Activated CD4-positive, alpha-beta T cell treated with anti-CD3 and anti-CD28 coated beads for 36 hours (primary cell): ENCODE data around the gene TRPM5. TPM values are rescaled to one million over a fixed set of nuclear protein-coding genes. Genes with fewer than 3 reads are reported as not detected.

Source experiments
- ATAC-seq: fragments of 200-7000 bp; cut with Tn5 transposase; one replicate; pipeline ENCODE4 v1.10.0; 2021; ENCODE audit warnings: mild to moderate bottlenecking, moderate library complexity
- CTCF ChIA-PET: fragments of 350-600 bp; sonication (Branson Sonifier 250); formaldehyde crosslinking; loops from one replicate; lab custom pipeline; 2021; ENCODE audit warnings: antibody characterized with exemption; lab: Charles Lee
- POLR2A ChIA-PET: fragments of 350-600 bp; sonication (Branson Sonifier 250); formaldehyde crosslinking; loops from one replicate; lab custom pipeline; 2021; ENCODE audit warnings: antibody characterized with exemption, inconsistent platforms; lab: Charles Lee
- DNase-seq: peaks from one replicate; pipeline ENCODE4 v3.0.0-alpha.2; 2020
- H3K27ac Mint-ChIP-seq: one replicate; pipeline ENCODE4 v1.8.0; 2021; ENCODE audit warnings: mixed read lengths
- H3K27me3 Mint-ChIP-seq: one replicate; pipeline ENCODE4 v1.8.0; 2021; ENCODE audit warnings: mixed read lengths
- H3K36me3 Mint-ChIP-seq: one replicate; pipeline ENCODE4 v1.8.0; 2021; ENCODE audit warnings: low read depth, mixed read lengths
- H3K4me1 Mint-ChIP-seq: one replicate; pipeline ENCODE4 v1.8.0; 2021; ENCODE audit warnings: mixed read lengths
- H3K4me3 Mint-ChIP-seq: one replicate; pipeline ENCODE4 v1.8.0; 2021; ENCODE audit warnings: mild to moderate bottlenecking, moderate library complexity, mixed read lengths
- H3K9me3 Mint-ChIP-seq: one replicate; pipeline ENCODE4 v1.8.0; 2021; ENCODE audit warnings: low read depth, mixed read lengths
- intact Hi-C, 2 experiments: fragments of 100-400 bp; cut with DNase I in 1 of 2; cut with micrococcal nuclease in 1 of 2; formaldehyde crosslinking; loops; one replicate each; pipeline versions ENCODE4 v1.14.2 to v1.15.1; 2022 to 2024; cut with DNase I, micrococcal nuclease
- total RNA-seq, 2 experiments: library from RNA; stranded (reverse); gene quantifications; one replicate each; pipeline ENCODE4 v1.2.3, GENCODE V29; 2021

The TRPM5 gene
- total RNA-seq, 2 experiments from 2014 or later: 0.05 TPM; not detected in 1

DNA sequence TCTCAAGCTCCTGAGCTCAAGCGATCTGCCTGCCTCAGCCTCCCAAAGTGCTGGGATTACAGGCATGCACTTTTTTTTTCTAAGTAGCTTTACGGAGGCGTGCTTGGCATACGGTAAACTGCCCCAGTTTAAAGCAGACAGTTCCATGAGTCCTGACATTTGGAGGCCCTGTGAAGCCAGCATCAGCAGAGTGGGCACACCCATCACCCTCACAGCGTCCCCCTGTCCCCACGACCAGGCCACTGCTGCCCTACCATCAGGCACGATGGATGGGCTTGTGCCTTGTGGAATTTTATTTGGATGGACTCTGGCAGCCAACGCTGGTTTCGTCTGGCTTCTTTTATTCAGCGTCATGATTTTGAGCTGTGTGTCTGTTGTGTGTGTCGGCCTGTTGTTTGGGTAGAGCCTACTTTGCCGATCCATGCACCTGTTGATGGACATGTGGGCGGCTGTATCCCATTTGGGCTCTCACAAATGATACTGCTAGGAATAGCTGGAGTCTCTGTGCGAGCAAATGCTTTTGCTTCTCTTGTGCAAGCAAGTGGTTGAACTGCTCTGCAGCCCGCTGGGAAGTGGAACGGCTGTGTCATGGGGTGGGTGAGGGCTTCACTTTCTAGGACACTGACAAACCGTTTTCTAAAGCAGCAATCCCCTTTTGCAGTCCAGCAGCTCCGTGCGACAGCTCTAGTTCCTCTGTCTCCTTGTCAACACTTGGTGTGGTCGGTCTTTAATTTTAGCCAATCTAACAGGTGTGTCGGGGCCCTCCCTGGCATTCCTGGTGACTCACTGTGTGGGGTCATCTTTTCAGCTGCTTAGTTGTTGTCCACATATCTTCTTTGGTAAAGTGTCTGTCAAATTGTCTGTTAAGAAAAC is 24.3 kb upstream of the TRPM5 start:
- H3K4me3 Mint-ChIP-seq: no peak overlapping the region
- H3K27me3 Mint-ChIP-seq: no peaks in the 10 kb centered on the region
- ATAC-seq: no peak
- intact Hi-C loops: no loop called here
- H3K9me3 Mint-ChIP-seq: no peaks in the 10 kb centered on the region
- no peaks in the 10 kb centered on the region for H3K36me3 Mint-ChIP-seq
- H3K4me1 Mint-ChIP-seq: peaks cover 46% of the 10 kb centered on the region
- peak overlapping the region; percentile 19 for H3K27ac Mint-ChIP-seq
- CTCF ChIA-PET: interaction anchor here (1.2 kb wide), 1 partner anchor 48 kb away, joined by 3 read pairs; no protein-coding TSS in a partner anchor
- POLR2A ChIA-PET: interaction anchor here (0.7 kb wide), 2 partner anchors 90 to 305 kb away, joined by 3 to 6 read pairs; no protein-coding TSS in a partner anchor
- DNase-seq: no peak

- POLR2A ChIA-PET: no interaction called here
- CTCF ChIA-PET: no interaction called here
- no peaks in the 10 kb centered on the region for H3K36me3 Mint-ChIP-seq
- peaks cover 49% of the 10 kb centered on the region for H3K4me1 Mint-ChIP-seq
- ATAC-seq (no peak), DNase-seq (no peak)
- no peaks in the 10 kb centered on the region for H3K9me3 Mint-ChIP-seq
- H3K27me3 Mint-ChIP-seq: no peaks in the 10 kb centered on the region
- intact Hi-C loops: loop anchor here in 1 of 2 experiments (1.0 kb wide), 1 partner anchor 14 kb away; no protein-coding TSS in a partner anchor
- no peak overlapping the region for H3K4me3 Mint-ChIP-seq
- peak overlapping the region; percentile 47 for H3K27ac Mint-ChIP-seq
Measured at GRCh38 chr11:2467695-2468055, 23.4 kb upstream of the TRPM5 start.

GRCh38 chr11:2466869-2467694 is 22.8 kb upstream of the TRPM5 start:
- Mint-ChIP-seq H3K36me3 (no peaks in the 10 kb centered on the region), H3K9me3 (no peaks in the 10 kb centered on the region), H3K4me1 (peaks cover 48% of the 10 kb centered on the region), H3K27ac (peak overlapping the region; percentile 47), H3K27me3 (no peaks in the 10 kb centered on the region), H3K4me3 (no peak overlapping the region)
- ChIA-PET CTCF (interaction anchor here (0.8 kb wide), 1 partner anchor 66 kb away, joined by 3 read pairs; no protein-coding TSS in a partner anchor), POLR2A (no interaction called here)
- DNase-seq (peak; percentile 75), ATAC-seq (peak; percentile 99)
- intact Hi-C loops: loop anchor here in 1 of 2 experiments (1.0 kb wide), 1 partner anchor 14 kb away; no protein-coding TSS in a partner anchor

DNA sequence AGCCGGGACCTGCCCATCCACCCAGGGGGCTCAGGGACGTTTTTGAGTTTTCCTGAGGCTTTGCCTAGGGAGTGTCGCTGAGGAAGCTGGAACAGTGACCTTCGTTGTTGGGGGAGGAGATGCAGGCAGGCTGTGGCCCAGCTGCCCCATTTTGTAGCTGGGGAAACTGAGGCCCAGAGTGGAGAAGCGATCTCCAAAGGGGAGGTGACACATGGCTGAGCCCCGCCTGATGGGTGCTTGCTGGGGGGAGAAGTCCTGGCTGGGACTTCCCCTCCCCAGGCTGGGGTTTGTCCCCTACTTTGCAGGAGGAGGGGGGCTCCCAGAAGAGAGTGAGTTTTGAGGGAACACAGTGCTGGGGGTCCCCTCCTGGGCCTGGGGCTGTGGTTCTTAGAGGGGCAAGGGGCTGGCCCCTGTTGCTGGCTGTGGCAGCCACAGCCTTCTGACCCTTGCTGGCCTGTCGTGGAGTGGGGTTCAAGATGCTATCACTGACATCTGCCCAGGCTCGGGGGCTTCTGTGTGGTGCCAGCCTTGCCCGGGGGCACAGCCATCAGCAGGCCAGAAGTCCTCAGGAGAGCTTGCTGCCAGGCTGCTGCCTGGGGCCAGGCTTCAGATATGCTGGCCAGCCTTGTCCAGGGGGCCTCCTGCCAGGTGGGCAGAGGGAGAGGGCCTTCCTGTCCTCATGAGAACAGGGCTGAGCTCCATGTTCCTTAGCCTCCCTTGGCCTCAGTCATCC is 21.9 kb upstream of the TRPM5 start:
- intact Hi-C loops: no loop called here
- Mint-ChIP-seq H3K27ac (no peak overlapping the region), H3K27me3 (no peaks in the 10 kb centered on the region), H3K36me3 (no peaks in the 10 kb centered on the region), H3K9me3 (no peaks in the 10 kb centered on the region), H3K4me3 (no peak overlapping the region), H3K4me1 (peaks cover 46% of the 10 kb centered on the region)
- CTCF ChIA-PET: interaction anchor here (0.7 to 0.8 kb wide), 2 partner anchors 67 to 362 kb away, joined by 3 read pairs; no protein-coding TSS in a partner anchor
- DNase-seq (no peak), ATAC-seq (no peak)
- POLR2A ChIA-PET: no interaction called here

- peaks cover 46% of the 10 kb centered on the region for H3K4me1 Mint-ChIP-seq
- DNase-seq (no peak), ATAC-seq (no peak)
- H3K36me3 Mint-ChIP-seq: no peaks in the 10 kb centered on the region
- ChIA-PET CTCF (interaction anchor here (0.6 to 0.7 kb wide), 2 partner anchors 66 to 363 kb away, joined by 3 read pairs; no protein-coding TSS in a partner anchor), POLR2A (no interaction called here)
- H3K27ac Mint-ChIP-seq: no peak overlapping the region
- intact Hi-C loops: no loop called here
- H3K27me3 Mint-ChIP-seq: no peaks in the 10 kb centered on the region
- no peaks in the 10 kb centered on the region for H3K9me3 Mint-ChIP-seq
- H3K4me3 Mint-ChIP-seq: no peak overlapping the region
Measured at GRCh38 chr11:2465202-2466068, 21.1 kb upstream of the TRPM5 start.

- POLR2A ChIA-PET: no interaction called here
- Mint-ChIP-seq H3K9me3 (no peaks in the 10 kb centered on the region), H3K4me1 (peaks cover 41% of the 10 kb centered on the region), H3K4me3 (no peak overlapping the region), H3K27me3 (no peaks in the 10 kb centered on the region), H3K27ac (no peak overlapping the region), H3K36me3 (no peaks in the 10 kb centered on the region)
- intact Hi-C loops: no loop called here
- no peak for DNase-seq
- CTCF ChIA-PET: interaction anchor here (0.6 kb wide), 1 partner anchor 67 kb away, joined by 3 read pairs; no protein-coding TSS in a partner anchor
- no peak for ATAC-seq
Measured at GRCh38 chr11:2464451-2465165, 20.3 kb upstream of the TRPM5 start.

DNA sequence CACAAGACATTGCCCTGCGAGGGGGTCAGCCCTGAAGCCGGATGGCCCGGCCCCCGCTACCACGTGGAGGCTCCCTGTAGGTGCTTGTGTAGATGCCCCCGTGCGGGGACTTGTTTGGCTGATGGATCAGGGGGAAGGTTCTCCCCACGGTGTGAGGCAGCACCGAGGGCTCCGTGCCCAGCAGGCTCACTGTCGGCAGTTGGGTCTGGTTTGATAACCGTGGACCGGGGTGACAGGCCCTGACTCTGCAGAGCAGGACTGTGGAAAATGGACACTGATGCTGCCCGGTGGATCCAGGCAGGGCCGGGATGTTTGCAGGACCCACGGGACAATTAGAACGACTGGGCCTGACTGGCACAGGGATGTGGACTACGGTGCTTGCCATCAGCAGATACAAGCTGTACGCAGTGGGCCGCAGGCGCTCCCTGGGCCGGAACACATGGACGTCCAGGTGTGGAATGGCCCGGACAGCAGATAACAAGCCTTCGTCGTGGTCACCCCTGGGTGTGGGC is 19.5 kb upstream of the TRPM5 start:
- Mint-ChIP-seq H3K9me3 (no peaks in the 10 kb centered on the region), H3K36me3 (no peaks in the 10 kb centered on the region), H3K27ac (no peak overlapping the region), H3K4me3 (no peak overlapping the region), H3K27me3 (no peaks in the 10 kb centered on the region), H3K4me1 (peaks cover 43% of the 10 kb centered on the region)
- ChIA-PET POLR2A (no interaction called here), CTCF (no interaction called here)
- intact Hi-C loops: loop anchor here in 1 of 2 experiments (2.0 kb wide), 1 partner anchor 15 kb away; no protein-coding TSS in a partner anchor
- ATAC-seq: no peak
- no peak for DNase-seq

- intact Hi-C loops: loop anchor here in 1 of 2 experiments (2.0 kb wide), 1 partner anchor 14 kb away; no protein-coding TSS in a partner anchor
- Mint-ChIP-seq H3K36me3 (no peaks in the 10 kb centered on the region), H3K27ac (no peak overlapping the region), H3K9me3 (no peaks in the 10 kb centered on the region), H3K27me3 (no peaks in the 10 kb centered on the region), H3K4me1 (peaks cover 40% of the 10 kb centered on the region), H3K4me3 (no peak overlapping the region)
- ATAC-seq (no peak), DNase-seq (peak; percentile 6)
- ChIA-PET POLR2A (no interaction called here), CTCF (no interaction called here)
Measured at GRCh38 chr11:2462986-2463765, 18.9 kb upstream of the TRPM5 start.

DNA sequence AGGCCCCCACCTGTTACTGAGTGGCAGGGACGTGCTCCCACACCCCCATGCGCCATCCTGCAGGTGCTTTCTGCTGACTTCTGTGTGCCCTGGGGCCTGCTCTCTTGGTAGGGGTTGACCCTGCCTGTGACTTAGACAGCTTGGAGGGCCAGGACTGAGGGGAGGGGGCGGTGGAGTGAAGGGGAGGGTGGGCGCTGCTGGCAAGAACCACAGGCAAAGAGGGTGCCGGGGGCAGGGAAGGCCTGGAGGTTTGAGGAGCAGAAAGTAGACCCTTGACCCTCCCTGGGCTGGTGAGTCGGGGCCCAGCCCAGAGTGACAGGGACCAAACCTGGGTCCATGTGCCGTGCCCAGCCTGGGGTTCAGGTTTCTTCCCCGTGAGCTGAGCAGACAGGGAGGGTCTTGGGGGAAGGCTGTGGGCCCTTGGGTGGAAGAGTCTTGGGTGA is 18.2 kb upstream of the TRPM5 start:
- Mint-ChIP-seq H3K27me3 (no peaks in the 10 kb centered on the region), H3K4me1 (peaks cover 35% of the 10 kb centered on the region), H3K9me3 (no peaks in the 10 kb centered on the region), H3K36me3 (no peaks in the 10 kb centered on the region), H3K27ac (no peak overlapping the region), H3K4me3 (no peak overlapping the region)
- ChIA-PET CTCF (no interaction called here), POLR2A (no interaction called here)
- ATAC-seq (no peak), DNase-seq (peak; percentile 5)
- intact Hi-C loops: loop anchor here in 1 of 2 experiments (2.0 kb wide), 1 partner anchor 14 kb away; no protein-coding TSS in a partner anchor
